ENCODE measurements around the gene MAB21L2. TPM values are rescaled to one million over a fixed set of nuclear protein-coding genes. Genes with fewer than 3 reads are reported as not detected.

Gene MAB21L2
- total RNA-seq, 1 experiment from 2014 or later = not detected

DNA sequence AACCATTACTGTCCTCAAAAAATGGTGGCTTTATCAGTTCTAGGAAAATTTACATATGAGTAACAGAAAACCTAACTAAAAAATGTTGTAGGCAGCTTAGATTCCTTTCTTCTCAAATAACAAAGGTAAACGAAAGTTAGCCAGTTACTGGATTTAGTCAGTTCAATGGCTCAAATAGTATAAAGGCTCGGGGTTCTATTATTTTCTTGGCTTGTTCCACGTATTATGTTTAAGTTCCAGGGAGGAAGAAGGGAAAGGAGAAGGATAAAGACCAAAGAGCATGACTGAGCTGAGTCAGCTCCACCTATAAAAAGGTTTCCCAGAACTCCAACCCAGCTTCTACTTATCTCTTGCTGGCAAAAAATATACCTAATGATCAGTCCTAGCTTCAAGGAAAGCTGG lies 41.0 kb upstream of the MAB21L2 start:
- H3K27ac Mint-ChIP-seq = peak overlapping the region; percentile 59 to 98 (median 92); a peak in 6 of 7 replicates
- Histone ChIP-seq H3K4me1 (ENCODE audit: insufficient read depth, low read length) (no peaks in the 10 kb centered on the region; the same call in 1 of the 2 replicates), H4K5ac (ENCODE audit: insufficient read length, low read depth, low read length) (no peak overlapping the region), H4K8ac (replicated peaks; ENCODE audit: insufficient read length, low read depth, low read length) (no peak overlapping the region), H3K14ac (ENCODE audit: insufficient read depth, low read length) (no peak overlapping the region), H3K79me2 (ENCODE audit: insufficient read depth, low read length) (no peaks in the 10 kb centered on the region), H3K27me3 (ENCODE audit: insufficient read depth, low read length) (no peaks in the 10 kb centered on the region), H2AK5ac (ENCODE audit: insufficient read length, low read length) (no peak overlapping the region), H3K4ac (ENCODE audit: low read depth, low read length) (no peak overlapping the region), H2BK120ac (ENCODE audit: low read depth, low read length, poor library complexity, severe bottlenecking) (no peak overlapping the region), H2AFZ (ENCODE audit: low read length) (no peak overlapping the region), H2BK5ac (ENCODE audit: insufficient read length, low read length) (no peak overlapping the region), H2BK20ac (ENCODE audit: low read depth, low read length, poor library complexity, severe bottlenecking) (no peak overlapping the region), H3K23me2 (ENCODE audit: insufficient read length, low read depth, low read length, poor library complexity, severe bottlenecking) (no peaks in the 10 kb centered on the region), H4K20me1 (ENCODE audit: control insufficient read depth, insufficient read depth, insufficient read length) (no peaks in the 10 kb centered on the region), H2BK15ac (ENCODE audit: low read depth, low read length) (no peak overlapping the region), H4K91ac (ENCODE audit: insufficient read length, low read depth, low read length) (no peak overlapping the region), H3K79me1 (ENCODE audit: insufficient read depth, low read depth, low read length, poor library complexity, severe bottlenecking) (no peaks in the 10 kb centered on the region), H3K23ac (ENCODE audit: insufficient read length, low read depth, low read length) (no peak overlapping the region), H3K18ac (ENCODE audit: insufficient read length, low read depth, low read length) (no peak overlapping the region), H3K9ac (ENCODE audit: extremely low read depth, insufficient read length, low read length) (no peak overlapping the region), H3K4me2 (ENCODE audit: insufficient read depth, insufficient read length, low read length) (no peak overlapping the region), H3K27ac (ENCODE audit: insufficient read length, low read depth, low read length) (peak overlapping the region; percentile 82), H2BK12ac (ENCODE audit: insufficient read length, low read depth, low read length) (no peak overlapping the region), H3K56ac (ENCODE audit: insufficient read length, low read depth, low read length) (no peak overlapping the region), H3K9me3 (ENCODE audit: control insufficient read depth, low read depth, low read length) (no peaks in the 10 kb centered on the region), H3T11ph (ENCODE audit: low read length) (no peak overlapping the region)
- WGBS (ENCODE audit: extremely low coverage, insufficient read length, low lambda C conversion rate) = no CpG with 5 or more reads among the region's 3 CpGs
- TF ChIP-seq, protein P1, sequence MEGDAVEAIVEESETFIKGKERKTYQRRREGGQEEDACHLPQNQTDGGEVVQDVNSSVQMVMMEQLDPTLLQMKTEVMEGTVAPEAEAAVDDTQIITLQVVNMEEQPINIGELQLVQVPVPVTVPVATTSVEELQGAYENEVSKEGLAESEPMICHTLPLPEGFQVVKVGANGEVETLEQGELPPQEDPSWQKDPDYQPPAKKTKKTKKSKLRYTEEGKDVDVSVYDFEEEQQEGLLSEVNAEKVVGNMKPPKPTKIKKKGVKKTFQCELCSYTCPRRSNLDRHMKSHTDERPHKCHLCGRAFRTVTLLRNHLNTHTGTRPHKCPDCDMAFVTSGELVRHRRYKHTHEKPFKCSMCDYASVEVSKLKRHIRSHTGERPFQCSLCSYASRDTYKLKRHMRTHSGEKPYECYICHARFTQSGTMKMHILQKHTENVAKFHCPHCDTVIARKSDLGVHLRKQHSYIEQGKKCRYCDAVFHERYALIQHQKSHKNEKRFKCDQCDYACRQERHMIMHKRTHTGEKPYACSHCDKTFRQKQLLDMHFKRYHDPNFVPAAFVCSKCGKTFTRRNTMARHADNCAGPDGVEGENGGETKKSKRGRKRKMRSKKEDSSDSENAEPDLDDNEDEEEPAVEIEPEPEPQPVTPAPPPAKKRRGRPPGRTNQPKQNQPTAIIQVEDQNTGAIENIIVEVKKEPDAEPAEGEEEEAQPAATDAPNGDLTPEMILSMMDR (conservative IDR thresholded peaks at IDR 0.05) = no peak
- no peaks in the 10 kb centered on the region for H3K36me3 Mint-ChIP-seq (ENCODE audit: insufficient read depth in 1 of 3, low read depth in 3 of 3)
- no peak for DNase-seq
- H3K4me1 Mint-ChIP-seq = peaks cover 16 to 32% of the 10 kb centered on the region in 2 experiments
- H3K9me3 Mint-ChIP-seq = no peaks in the 10 kb centered on the region
- H3K4me3 Mint-ChIP-seq = no peak overlapping the region
- no peaks in the 10 kb centered on the region for H3K27me3 Mint-ChIP-seq (ENCODE audit: low read depth)

Measured in H9 (cell line).